ENCODE data around the gene MKNK2.
A peak's percentile ranks its signal among the peaks of the same experiment; 100 is the strongest.
"Not testable (repeated sequence)": the region's sequence is repeated elsewhere in the genome, so short reads cannot be mapped to it uniquely, and the experiment has no call there.

Gene MKNK2

DNA sequence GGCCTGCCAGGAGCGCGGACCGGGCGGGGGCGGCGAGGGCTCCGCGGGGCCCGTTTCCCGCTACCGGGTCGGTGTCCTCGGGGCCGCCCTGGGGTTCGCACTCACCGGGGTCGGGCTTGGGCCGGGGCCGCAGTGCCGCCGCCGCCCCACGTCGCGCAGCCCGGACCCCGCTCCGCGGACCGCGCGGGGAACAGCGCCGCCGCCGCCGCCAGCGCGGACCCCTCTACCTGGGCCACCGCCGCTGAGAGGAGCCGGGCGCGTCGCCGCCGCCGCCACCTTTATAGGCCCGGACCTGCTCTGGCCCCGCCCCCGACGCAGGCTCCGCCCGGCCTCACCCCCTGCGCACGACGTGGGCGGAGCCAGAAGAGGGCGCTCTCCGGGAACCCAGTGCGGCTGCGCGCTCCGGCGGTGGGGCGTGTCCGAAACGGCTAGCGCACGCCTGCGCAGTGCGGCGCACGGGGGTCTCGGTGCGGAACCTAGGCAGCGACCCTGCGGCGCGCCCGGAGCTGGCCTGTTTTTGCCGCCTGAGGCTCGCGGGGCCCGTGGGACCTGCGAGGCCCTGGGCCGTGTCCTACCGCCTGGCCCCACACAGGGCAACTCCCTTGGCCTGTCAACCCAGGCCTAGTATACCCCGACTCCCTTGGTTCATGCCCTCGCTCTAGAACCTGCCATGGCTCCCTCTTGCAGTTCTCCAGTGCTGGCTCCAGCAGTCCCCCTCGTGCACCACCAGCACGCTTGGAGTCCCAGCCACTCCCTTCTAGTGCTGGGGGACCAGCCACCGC, at the start of gene MKNK2:
Gene MKNK2 (minus strand): TSS at position 254 of the 782 bp plus-strand sequence. CDS start 393 bp downstream, outside the sequence.
- DNase-seq (ENCODE audit: low read depth, low spot score) = peak; percentile 83

DNA sequence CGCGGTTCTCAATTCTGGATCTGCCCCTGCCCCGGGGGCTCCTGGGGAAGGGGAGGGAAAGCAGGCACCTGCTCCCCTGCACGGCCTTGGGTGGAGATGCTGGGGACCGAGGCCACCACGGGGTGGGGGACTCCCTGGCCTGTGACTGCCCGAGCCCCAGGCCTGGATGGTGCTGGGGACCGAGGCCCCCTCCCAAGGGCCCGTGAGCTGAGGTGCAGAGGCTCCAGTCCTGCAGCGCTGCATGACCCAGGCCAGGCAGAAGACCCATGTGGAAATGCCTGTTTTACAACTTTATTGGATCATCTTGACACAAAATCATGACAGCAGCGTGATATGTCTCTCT, 49.6 kb upstream of the MKNK2 start:
- DNase-seq (ENCODE audit: low read depth, low spot score) = no peak

DNA sequence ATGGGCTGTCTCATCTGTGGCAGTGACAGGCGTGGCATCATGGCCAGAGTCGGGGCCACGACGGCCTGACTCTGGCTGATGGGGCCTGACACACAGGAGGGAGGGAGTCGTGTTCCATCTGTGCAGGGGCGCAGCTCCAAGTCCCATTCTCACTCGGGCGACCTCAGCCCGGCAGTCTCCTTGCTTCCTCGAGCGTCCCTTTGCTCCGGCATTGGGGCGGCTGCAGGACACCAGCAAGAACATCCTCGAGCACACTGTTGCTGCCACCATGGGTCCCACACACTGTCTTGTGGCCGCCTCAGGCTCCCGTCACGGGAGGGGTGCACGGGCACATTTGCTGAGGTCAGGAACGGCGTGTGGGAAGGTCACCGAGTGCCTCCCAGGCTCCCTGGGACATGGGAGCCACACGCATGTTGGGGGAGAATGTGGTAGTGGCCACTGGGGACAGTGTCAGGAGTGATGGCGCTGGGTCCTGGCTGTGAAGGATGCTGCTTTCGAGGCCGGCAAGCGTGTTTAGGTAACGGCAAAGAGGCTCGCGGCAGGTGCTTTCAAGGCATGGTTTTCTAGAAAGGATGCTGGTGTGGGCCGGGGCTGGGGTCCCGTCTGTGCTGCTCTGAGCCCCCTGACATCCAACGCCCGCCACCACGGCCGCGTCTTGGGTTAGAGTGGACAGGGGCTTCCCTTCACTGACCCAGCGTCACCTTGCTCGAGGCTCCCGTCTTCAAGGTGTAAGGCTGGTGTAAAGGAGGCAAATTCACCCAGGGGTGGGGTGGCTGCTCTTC, 49.1 kb upstream of the MKNK2 start:
- no peak for DNase-seq (ENCODE audit: low read depth, low spot score)

DNA sequence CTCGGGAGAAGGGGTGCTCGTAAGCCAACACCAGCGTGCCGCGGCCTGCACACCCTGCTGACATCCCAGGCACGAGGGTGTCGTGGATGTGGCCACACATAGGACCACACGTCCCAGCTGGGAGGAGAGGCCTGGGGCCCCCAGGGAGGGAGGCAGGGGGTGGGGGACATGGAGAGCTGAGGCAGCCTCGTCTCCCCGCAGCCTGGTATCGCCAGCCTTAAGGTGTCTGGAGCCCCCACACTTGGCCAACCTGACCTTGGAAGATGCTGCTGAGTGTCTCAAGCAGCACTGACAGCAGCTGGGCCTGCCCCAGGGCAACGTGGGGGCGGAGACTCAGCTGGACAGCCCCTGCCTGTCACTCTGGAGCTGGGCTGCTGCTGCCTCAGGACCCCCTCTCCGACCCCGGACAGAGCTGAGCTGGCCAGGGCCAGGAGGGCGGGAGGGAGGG, 48.0 kb upstream of the MKNK2 start:
- DNase-seq (ENCODE audit: low read depth, low spot score) = no peak

DNA sequence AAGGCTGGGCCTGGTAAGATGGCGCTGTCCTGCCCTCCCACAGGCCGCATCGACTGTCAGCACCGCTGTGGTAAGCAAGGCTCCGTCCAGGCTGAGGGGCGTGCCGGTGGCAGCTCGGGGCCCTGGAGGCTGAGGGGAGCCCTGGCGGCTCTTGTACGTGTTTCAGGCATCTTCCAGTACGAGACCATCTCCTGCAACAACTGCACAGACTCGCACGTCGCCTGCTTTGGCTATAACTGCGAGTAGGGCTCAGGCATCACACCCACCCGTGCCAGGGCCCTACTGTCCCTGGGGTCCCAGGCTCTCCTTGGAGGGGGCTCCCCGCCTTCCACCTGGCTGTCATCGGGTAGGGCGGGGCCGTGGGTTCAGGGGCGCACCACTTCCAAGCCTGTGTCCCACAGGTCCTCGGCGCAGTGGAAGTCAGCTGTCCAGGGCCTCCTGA, 46.9 kb upstream of the MKNK2 start:
- DNase-seq (ENCODE audit: low read depth, low spot score) = no peak

DNA sequence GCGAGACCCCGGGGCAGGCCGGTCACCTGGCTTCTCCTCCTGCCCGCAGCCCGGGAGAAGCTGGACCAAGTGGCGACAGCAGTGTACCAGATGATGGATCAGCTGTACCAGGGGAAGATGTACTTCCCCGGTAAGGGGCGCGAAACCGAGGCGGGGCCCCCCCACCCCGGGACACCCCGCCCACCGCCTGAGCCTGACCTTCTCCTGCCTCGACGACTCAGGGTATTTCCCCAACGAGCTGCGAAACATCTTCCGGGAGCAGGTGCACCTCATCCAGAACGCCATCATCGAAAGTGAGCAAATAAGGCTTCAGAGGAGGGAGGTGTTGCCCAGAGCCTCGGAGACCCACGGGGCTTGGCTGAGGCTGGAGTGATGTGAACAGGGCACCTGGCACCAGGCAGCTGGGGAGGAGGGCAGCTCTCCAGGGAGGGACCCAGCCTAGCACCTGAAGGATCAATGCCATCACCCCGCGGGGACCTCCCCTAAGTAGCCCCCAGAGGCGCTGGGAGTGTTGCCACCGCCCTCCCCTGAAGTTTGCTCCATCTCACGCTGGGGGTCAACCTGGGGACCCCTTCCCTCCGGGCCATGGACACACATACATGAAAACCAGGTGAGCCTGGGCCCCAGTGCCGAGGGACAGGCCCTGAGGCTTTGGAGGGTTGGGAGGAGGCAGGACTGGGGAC, 46.3 kb upstream of the MKNK2 start:
- no peak for DNase-seq (ENCODE audit: low read depth, low spot score)

DNA sequence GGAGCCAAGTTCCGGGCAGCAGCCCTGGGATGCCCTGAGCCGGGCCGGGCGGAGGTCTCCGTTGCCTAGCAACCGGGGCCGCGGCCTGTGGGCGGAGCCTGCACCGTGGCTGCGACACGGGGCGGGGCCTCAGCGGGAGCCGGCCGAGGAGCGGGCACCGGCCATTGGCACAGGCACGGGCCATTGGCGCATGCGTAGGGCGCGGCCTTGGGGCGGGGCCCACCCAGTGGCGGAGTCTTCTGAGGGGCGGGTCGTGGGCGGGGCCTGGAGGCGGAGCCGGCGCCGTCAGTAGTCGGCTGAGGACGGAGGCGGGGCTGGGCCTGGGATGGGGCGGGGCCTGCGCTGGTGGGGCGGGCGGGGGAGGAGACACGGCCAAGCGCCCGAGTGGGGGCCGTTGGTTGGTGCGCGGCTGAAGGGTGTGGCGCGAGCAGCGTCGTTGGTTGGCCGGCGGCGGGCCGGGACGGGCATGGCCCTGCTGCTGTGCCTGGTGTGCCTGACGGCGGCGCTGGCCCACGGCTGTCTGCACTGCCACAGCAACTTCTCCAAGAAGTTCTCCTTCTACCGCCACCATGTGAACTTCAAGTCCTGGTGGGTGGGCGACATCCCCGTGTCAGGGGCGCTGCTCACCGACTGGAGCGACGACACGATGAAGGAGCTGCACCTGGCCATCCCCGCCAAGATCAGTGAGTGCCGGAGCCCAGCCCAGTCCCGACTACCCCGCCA, 45.6 kb upstream of the MKNK2 start, which contains the start of gene IZUMO4:
Gene IZUMO4 (plus strand): TSS at position 436 of the 723 bp plus-strand sequence. CDS start 31 bp downstream, at position 467.
- DNase-seq (ENCODE audit: low read depth, low spot score) = peak; percentile 99

DNA sequence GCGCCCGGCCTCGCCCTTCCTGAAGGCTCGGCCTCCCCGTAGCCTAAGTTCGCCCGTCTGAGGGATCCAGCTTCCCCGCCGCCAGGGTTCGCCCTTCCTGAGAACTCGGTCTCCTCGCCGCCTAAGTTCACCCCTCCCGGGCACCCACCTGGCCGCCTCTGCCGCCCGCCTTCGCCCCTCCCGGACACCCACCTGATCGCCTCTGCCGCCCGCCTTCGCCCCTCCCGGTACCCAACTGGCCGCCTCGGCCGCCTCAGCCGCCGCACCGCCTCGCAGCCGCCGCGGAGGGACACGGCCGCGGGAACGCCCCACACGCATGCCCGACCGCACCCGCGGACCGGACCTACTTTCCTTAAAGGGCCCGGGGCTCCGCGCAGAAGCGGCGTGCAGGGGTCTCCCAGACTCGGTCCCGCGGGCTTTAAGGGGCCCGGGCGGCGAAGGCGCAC, 45.0 kb upstream of the MKNK2 start, which contains the start of gene MOB3A:
Gene MOB3A (minus strand): TSS at position 293 of the 446 bp plus-strand sequence. CDS start 17,766 bp downstream, outside the sequence.
- peak; percentile 61 for DNase-seq (ENCODE audit: low read depth, low spot score)

DNA sequence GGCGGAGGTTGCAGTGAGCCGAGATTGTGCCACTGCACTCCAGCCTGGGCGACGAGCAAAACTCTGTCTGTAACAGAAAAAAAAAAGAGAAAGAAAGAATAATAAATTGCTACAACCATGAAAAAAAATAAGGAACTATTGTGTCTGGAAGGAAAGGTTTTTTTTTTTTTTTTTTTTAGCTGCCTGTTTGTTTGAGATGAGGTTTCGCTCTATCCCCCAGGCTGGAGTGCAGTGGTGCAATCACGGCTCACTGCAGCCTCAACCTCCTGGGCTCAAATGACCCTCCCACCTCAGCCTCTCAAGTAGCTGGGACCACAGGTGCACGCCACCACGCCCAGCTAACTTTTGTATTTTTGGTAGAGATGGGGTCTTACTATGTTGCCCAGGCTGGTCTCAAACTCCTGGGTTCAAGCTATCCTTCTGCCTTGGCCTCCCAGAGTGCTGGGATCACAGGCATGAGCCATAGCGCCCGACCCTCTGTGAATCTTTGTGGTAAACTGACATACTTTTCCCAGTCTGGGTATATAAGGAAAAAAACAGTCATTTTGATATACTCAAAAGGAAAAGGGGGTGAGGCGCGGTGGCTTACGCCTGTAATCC, 41.0 kb upstream of the MKNK2 start:
- DNase-seq (ENCODE audit: low read depth, low spot score) = not testable (repeated sequence)

DNA sequence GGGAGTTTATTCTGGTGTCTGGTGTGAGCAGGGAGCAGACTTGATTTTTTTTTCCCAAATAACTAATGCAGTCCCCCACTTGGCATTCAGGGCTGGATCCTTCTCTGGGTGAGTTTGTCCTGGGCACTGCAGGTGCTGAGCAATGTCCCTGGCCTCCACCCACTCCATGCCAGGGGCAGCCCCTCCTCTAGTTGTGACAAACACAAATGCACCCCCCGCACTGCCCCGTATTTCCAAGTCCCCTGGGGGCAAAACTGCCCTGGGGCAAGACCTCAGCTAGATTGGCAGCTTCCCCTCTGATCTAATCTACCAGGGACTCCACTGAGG, 38.6 kb upstream of the MKNK2 start:
- no peak for DNase-seq (ENCODE audit: low read depth, low spot score)

DNA sequence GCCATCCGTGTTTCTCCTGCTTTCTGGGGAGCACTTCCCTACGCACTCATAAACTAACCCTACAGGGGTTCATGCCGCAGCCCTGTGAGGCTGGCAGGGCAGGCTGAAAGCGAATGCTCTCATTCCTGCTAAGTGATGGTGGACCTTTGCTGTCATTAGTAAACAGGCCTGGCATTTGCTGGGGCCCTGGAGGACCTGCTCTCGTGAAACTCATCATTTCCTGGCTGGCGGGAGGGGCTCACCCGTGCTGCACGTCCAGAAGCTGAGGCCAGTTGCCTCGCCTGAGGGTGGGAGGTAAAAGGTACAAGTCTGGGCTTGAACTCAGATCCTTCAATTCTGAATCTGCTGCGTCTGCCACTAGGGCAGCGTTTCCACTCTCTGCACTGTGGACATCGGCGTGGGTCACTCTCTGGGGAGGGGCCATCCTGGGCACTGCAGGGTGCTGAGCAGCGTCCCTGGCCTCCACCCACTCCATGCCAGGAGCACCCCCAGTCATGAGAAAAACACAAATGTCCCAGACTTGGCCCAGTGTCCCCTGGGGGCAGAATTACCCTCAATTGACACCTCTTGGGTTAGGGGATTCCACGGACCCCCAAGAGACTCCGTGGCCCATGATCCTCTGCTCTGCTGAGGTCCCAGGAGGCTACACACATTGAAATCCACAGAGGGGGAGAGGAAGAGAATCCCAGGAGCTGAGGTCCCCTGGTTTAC, 38.1 kb upstream of the MKNK2 start:
- no peak for DNase-seq (ENCODE audit: low read depth, low spot score)

DNA sequence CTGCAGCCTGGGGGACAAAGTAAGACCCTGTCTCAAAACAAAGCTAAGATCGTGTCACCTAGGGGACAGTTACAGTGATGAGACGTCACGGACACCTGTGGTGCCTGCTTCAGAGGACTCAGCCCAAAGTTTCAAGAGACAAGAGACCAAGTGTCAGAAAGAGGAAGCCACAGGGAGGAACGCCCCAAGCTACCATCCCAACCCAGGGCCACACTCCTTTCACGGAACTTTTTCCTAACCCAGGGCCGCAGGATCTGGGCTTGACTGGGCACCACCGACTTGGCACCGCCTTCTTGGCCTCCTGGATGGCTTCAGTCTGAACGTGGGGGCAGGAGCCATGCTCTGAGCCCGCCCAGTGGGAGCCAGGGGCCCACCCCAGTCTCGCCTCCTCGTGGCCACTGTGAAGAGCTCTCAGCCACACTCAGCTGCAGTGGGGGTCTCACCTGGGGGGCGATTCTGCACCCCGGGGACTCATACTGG, 36.6 kb upstream of the MKNK2 start:
- no peak for DNase-seq (ENCODE audit: low read depth, low spot score)

DNA sequence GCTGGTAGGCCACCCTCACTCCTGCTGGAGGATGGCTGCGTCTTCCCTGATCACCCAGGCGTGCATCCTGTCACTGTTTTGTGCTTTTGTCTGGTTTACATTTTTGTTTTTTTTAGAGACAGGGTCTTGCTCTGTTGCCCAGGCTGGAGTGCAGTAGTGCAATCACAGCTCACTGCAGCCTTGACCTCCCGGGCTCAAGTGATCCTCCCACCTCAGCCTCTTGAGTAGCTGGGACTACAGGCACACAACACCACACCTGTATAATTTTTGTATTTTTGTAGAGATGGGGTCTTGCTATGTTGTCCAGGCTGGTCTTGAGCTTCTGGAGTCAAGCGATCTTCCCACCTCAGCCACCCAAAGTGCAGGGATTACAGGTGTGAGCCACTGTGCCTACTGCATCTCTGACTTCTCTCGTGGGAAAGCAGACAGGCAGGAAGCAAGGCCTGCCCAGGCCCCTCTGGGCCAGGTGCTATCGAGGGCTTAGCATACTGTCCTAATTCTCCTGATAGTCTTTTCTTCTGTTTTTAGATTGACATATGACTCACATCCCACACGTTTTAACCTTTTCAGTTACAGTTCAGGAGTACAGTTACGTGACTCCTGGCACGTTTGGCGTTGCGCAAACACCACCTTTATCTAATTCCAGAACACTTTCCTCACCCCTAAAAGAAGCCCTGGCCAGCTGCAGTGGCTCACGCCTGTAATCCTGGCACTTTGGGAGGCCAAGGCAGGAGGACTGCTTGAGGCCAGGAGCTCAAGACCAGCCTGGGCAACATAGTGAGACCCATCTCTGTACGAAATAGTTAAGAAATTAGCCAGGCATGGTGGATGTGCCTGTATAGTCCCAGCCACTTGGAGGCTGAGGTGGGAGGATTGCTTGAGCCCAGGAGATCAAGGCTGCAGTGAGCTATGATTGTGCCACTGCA, 35.9 kb upstream of the MKNK2 start:
- DNase-seq (ENCODE audit: low read depth, low spot score) = not testable (repeated sequence)

DNA sequence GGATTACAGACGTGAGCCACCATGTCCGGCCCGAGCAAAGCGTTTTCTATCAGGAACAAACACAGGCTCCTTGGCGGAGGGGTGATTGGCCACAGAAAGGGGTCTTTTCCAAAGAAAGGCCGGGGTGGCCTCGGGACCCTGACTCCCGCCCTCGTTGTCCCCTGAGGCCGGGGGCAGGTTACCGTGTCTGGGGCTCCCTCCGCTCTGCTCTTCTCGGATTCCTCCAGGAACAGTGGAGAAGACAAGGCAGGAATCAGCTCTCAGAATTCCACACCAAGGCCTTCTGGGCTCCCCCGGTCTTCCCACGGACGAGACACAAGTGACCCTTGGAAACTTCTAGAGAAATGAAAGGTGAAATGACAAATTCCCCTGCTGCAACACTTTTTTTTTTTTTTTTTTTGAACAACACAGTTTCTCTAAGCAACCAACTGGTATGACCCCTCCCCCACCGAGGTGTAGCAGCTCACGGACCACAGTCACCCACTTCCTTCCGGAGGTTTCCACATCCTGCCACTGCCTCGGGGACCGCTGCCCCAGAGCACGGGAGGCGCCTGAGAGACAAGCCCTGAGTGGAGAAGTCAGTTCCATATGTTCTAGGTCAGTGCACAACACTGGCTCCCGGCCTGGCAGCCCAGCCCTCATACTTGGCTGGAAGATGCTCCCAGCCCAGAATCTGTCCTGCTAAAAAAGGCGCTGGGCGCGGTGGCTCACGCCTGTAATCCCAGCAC, 34.1 kb upstream of the MKNK2 start:
- peak; percentile 81 for DNase-seq (ENCODE audit: low read depth, low spot score)

DNA sequence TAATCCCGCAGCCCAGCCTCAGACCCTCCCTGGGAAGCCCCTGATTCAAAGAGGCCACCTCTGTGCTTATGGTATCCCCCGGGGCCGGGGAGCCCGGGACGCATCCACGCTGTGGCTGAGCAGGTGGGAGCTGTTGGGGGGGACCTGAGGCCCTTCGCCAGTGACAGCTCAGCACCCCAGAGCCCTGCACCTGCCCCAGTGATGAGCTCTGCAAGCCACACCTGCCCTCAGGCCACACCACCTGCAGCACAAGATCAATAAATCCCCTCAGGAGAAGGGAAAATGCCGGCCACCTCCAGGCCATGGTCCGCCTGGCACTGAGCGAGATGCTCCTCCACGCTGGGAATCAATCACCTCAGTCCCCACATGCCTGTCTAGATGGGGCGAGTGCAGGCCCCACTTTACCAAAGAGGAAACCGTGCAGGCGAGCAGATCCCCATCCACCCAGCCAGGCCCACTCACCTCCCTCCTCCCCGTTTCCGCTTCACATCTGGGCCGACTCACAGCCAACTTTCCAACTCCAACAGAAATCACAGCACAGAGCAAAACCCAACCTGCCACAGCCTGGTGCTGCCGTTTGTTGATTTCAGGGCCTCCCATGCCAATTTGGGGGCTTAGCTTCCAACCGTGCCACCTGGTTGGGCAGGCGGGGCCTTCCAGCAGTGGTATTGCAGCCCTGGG, 32.3 kb upstream of the MKNK2 start:
- no peak for DNase-seq (ENCODE audit: low read depth, low spot score)

DNA sequence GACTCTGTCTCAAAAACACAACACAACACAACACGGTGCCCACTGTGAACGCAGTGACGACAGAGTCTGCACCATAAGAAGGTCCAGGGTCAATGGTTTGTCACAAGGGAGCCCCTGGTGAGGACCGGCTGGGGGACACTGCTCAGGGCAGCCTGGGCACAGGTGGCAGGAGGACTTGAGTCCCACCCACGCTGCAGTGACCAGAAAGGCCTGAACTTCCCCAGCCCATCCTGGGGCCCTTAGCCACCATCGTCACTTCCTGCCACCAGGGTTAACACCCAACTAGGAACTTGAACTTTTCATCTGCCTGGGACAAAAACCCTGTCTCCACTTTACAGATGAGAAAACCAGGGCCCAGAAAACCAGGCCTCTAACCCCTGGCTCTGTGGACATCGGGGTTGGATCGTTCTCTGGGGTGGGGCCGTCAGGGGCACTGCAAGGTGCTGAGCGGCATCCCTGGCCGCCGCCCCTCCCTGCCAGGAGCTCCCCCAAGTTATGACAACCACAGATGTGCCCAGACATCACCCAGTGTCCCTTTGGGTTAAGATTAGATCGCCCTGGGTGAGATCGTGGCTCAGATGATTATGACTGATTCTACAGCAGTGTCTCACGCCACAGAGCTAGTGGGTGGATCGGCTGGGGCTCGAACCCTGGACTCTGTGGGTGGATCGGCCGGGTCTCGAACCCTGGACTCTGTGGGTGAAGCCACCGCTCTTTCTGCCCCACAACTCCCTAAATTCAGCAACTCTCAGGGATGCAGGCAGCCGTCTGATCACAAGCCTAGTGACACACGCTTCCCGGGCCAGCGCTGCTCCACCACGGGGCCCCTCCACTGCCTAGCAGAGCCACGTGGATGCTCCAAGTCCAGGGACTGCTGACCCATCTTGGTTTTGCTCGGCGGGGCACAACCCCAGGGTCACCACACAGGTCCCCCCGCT, 31.1 kb upstream of the MKNK2 start:
- DNase-seq (ENCODE audit: low read depth, low spot score) = no peak

Measured in activated naive CD8-positive, alpha-beta T cell treated with anti-CD3 and anti-CD28 coated beads, Interleukin-2, amount 50 U/mL, for 16 hours (primary cell).